Measurements from ENCODE around the gene BRAF.
"Not testable (repeated sequence)": the region's sequence is repeated elsewhere in the genome, so short reads cannot be mapped to it uniquely, and the experiment has no call there.

The BRAF gene

GRCh38 chr7:140696680-140697446, 227.9 kb downstream of the BRAF start, which contains the start of gene NDUFB2:
NDUFB2 (plus strand) TSS chr7:140696708; CDS start chr7:140696745, 37 bp downstream.
- Histone ChIP-seq H3K36me3 (ENCODE audit: insufficient read depth, low read depth, low read length) (no peaks in the 10 kb centered on the region), H3K4me3 (ENCODE audit: low read length) (peak within 1 kb of the TSS; percentile 93), H3K27ac (ENCODE audit: low read length) (peak within 1 kb of the TSS; percentile 75), H3K27me3 (ENCODE audit: insufficient read depth, low read length) (no peaks in the 10 kb centered on the region), H3K9ac (ENCODE audit: low read depth, low read length) (peak within 1 kb of the TSS; percentile 88), H3K4me1 (ENCODE audit: insufficient read depth, low read length) (peaks cover 7% of the 10 kb centered on the region; the same call in 1 of the 2 replicates), H3K9me3 (ENCODE audit: insufficient read depth, low read depth, low read length) (no peaks in the 10 kb centered on the region)

- peaks cover 7% of the 10 kb centered on the region; the same call in 1 of the 2 replicates for H3K4me1 ChIP-seq (ENCODE audit: insufficient read depth, low read length)
- peak overlapping the region; percentile 75 for H3K27ac ChIP-seq (ENCODE audit: low read length)
- peak overlapping the region; percentile 88 for H3K9ac ChIP-seq (ENCODE audit: low read depth, low read length)
- H3K36me3 ChIP-seq (ENCODE audit: insufficient read depth, low read depth, low read length), result no peaks in the 10 kb centered on the region
- H3K9me3 ChIP-seq (ENCODE audit: insufficient read depth, low read depth, low read length), result no peaks in the 10 kb centered on the region
- no peaks in the 10 kb centered on the region for H3K27me3 ChIP-seq (ENCODE audit: insufficient read depth, low read length)
- peak overlapping the region; percentile 93 for H3K4me3 ChIP-seq (ENCODE audit: low read length)
Measured at GRCh38 chr7:140696024-140696679, 228.6 kb downstream of the BRAF start.

- Histone ChIP-seq H3K9me3 (ENCODE audit: insufficient read depth, low read depth, low read length) (no peaks in the 10 kb centered on the region), H3K27ac (ENCODE audit: low read length) (no peak overlapping the region), H3K9ac (ENCODE audit: low read depth, low read length) (no peak overlapping the region), H3K4me1 (ENCODE audit: insufficient read depth, low read length) (peaks cover 7% of the 10 kb centered on the region; the same call in 1 of the 2 replicates), H3K36me3 (ENCODE audit: insufficient read depth, low read depth, low read length) (no peaks in the 10 kb centered on the region), H3K4me3 (ENCODE audit: low read length) (no peak overlapping the region), H3K27me3 (ENCODE audit: insufficient read depth, low read length) (no peaks in the 10 kb centered on the region)
Measured at GRCh38 chr7:140695381-140695780, 229.3 kb downstream of the BRAF start.

DNA sequence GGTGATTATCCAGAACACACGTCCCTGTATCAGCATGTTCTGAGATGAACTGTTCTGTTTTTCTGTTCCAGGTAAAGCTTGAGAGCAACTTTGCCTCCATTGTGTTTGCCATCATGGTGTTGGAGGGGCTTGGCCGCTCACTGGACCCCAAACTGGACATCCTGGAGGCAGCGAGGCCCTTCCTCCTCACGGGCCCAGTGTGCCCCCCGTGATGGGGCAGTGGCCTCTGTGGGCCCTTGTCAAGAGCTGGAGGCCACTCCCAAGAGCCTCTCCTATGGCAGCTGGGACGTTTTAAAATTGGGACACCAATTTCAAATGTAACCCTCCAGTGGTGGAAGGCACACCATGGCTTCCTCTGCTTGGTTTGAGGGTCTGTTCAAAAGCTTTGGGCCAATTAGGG, 230.1 kb downstream of the BRAF start:
- Histone ChIP-seq H3K4me1 (ENCODE audit: insufficient read depth, low read length) (peaks cover 7% of the 10 kb centered on the region; the same call in 1 of the 2 replicates), H3K9me3 (ENCODE audit: insufficient read depth, low read depth, low read length) (no peaks in the 10 kb centered on the region), H3K27me3 (ENCODE audit: insufficient read depth, low read length) (no peaks in the 10 kb centered on the region), H3K9ac (ENCODE audit: low read depth, low read length) (no peak overlapping the region), H3K36me3 (ENCODE audit: insufficient read depth, low read depth, low read length) (no peaks in the 10 kb centered on the region), H3K27ac (ENCODE audit: low read length) (no peak overlapping the region), H3K4me3 (ENCODE audit: low read length) (no peak overlapping the region)

- H3K36me3 ChIP-seq (ENCODE audit: insufficient read depth, low read depth, low read length); H3K27ac ChIP-seq (ENCODE audit: low read length); H3K4me3 ChIP-seq (ENCODE audit: low read length); H3K9me3 ChIP-seq (ENCODE audit: insufficient read depth, low read depth, low read length); H3K4me1 ChIP-seq (ENCODE audit: insufficient read depth, low read length); H3K27me3 ChIP-seq (ENCODE audit: insufficient read depth, low read length); H3K9ac ChIP-seq (ENCODE audit: low read depth, low read length): not testable (repeated sequence)
Measured at GRCh38 chr7:140693849-140694248, 230.9 kb downstream of the BRAF start.

DNA sequence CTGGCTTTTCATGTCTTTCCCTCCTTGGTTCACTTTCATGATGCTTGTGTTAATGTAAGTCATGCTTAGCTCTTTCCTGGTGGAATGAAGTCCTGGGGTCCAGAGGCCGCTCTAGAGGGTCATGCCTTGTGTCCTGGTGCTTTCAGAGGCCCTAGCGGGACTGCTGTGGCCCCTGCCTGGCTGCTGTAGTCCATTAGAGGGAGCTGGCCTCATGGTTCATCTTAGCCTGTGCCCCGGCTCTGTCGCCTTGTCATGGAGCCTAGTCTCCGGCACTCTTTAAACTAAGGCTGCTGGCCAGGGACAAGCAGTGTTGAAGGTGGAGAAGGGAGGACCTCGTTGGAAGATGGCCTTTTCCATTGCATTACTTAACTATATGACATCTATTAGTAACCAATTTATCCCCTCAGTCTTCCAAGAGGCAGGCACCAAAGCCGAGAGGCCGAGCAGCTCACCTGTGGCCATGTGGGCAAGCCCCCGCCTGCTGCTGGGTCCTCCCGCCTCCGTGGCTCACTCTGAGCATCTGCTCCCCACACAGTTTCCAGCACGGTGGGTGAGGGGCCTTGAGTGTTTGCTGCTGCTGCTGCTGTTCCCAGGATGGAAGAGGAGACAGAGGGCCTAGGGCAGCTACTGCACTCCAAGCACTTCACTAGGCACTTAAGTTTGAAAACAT, 233.2 kb downstream of the BRAF start:
- no peak overlapping the region for H3K27ac ChIP-seq (ENCODE audit: low read length)
- no peaks in the 10 kb centered on the region for H3K27me3 ChIP-seq (ENCODE audit: insufficient read depth, low read length)
- no peaks in the 10 kb centered on the region for H3K9me3 ChIP-seq (ENCODE audit: insufficient read depth, low read depth, low read length)
- peaks cover 7% of the 10 kb centered on the region; the same call in 1 of the 2 replicates for H3K4me1 ChIP-seq (ENCODE audit: insufficient read depth, low read length)
- no peak overlapping the region for H3K4me3 ChIP-seq (ENCODE audit: low read length)
- H3K36me3 ChIP-seq (ENCODE audit: insufficient read depth, low read depth, low read length), result no peaks in the 10 kb centered on the region
- H3K9ac ChIP-seq (ENCODE audit: low read depth, low read length), result no peak overlapping the region

GRCh38 chr7:140689199-140690152, 235.3 kb downstream of the BRAF start:
- Histone ChIP-seq H3K27me3 (ENCODE audit: insufficient read depth, low read length) (no peaks in the 10 kb centered on the region), H3K4me3 (ENCODE audit: low read length) (no peak overlapping the region), H3K27ac (ENCODE audit: low read length) (no peak overlapping the region), H3K9ac (ENCODE audit: low read depth, low read length) (no peak overlapping the region), H3K9me3 (ENCODE audit: insufficient read depth, low read depth, low read length) (no peaks in the 10 kb centered on the region), H3K36me3 (ENCODE audit: insufficient read depth, low read depth, low read length) (no peaks in the 10 kb centered on the region), H3K4me1 (ENCODE audit: insufficient read depth, low read length) (no peaks in the 10 kb centered on the region)

DNA sequence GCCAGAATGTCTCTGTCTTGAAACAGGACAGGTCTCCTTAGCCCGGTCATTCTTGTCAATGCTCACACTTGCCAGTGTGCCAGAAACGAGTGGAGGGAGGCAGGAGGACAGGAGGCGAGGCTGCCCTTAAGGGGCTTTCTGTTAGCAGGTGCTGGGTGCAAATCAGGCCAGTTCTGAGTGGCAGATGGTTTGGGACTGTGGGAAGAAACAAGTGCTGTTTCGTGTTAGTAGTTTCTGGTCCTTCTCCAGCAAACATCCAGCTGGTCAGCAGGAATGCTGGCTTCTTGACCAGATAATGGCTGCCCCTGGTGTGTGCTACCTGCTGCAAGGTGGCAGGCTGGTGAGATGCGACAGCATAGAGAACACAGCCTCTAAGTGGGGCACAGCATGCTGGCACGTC, 236.4 kb downstream of the BRAF start:
- Histone ChIP-seq H3K9me3 (ENCODE audit: insufficient read depth, low read depth, low read length) (no peaks in the 10 kb centered on the region), H3K27ac (ENCODE audit: low read length) (no peak overlapping the region), H3K36me3 (ENCODE audit: insufficient read depth, low read depth, low read length) (no peaks in the 10 kb centered on the region), H3K9ac (ENCODE audit: low read depth, low read length) (no peak overlapping the region), H3K4me3 (ENCODE audit: low read length) (no peak overlapping the region), H3K27me3 (ENCODE audit: insufficient read depth, low read length) (no peaks in the 10 kb centered on the region), H3K4me1 (ENCODE audit: insufficient read depth, low read length) (no peaks in the 10 kb centered on the region)

DNA sequence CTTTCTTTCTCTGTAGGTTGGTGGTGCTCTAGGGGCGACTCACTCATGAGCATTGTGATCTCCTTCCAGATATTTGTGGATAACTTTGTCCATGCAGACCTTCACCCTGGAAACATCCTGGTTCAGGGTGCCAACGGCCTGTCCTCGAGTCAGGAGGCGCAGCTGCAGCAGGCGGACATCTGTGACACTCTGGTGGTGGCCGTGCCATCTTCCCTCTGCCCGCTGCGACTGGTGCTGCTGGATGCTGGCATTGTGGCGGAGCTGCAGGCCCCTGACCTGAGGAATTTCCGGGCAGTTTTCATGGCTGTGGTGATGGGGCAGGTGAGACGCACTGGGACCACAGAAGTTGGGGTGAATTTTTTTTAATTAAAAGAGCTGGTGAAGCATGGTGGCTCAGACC, 237.8 kb downstream of the BRAF start:
- H3K4me3 ChIP-seq (ENCODE audit: low read length), result no peak overlapping the region
- H3K36me3 ChIP-seq (ENCODE audit: insufficient read depth, low read depth, low read length), result no peaks in the 10 kb centered on the region
- H3K4me1 ChIP-seq (ENCODE audit: insufficient read depth, low read length), result no peaks in the 10 kb centered on the region
- H3K27ac ChIP-seq (ENCODE audit: low read length), result no peak overlapping the region
- no peaks in the 10 kb centered on the region for H3K9me3 ChIP-seq (ENCODE audit: insufficient read depth, low read depth, low read length)
- H3K9ac ChIP-seq (ENCODE audit: low read depth, low read length), result no peak overlapping the region
- no peaks in the 10 kb centered on the region for H3K27me3 ChIP-seq (ENCODE audit: insufficient read depth, low read length)

DNA sequence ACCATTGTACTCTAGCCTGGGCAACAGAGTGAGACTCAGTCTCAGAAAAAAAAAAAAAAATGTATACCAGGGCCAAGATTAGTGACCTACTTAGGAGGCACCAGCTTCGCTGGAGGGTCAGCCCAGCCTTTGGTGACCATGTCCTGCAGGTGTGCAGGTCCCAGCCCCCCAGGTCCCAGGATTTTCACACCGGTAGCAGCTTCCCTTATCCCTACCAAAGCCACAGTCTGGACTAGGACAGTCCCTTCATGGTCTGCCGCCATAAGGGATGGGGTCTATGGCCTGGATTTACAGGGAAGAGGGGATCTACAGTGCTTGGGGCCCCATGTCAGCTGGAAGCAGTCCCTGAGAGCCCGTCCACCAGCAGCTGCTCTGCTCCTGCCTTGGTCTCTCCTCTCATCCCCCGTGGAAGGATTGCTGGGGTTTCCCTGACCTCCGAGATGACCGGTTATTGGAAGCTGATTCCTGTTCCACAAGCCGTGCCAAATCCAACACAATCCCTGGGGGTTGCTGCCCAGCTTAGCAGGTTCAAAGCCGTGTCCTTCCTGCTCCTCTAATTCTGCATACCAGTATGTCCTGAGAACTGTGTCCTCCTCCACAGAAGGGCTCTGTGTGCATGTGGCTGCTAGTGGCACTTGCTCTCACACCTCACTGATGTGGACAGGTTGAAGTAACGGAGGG, 239.2 kb downstream of the BRAF start:
- H3K27ac ChIP-seq (ENCODE audit: low read length), result no peak overlapping the region
- H3K36me3 ChIP-seq (ENCODE audit: insufficient read depth, low read depth, low read length), result no peaks in the 10 kb centered on the region
- H3K9me3 ChIP-seq (ENCODE audit: insufficient read depth, low read depth, low read length), result no peaks in the 10 kb centered on the region
- no peaks in the 10 kb centered on the region for H3K4me1 ChIP-seq (ENCODE audit: insufficient read depth, low read length)
- H3K9ac ChIP-seq (ENCODE audit: low read depth, low read length), result no peak overlapping the region
- no peak overlapping the region for H3K4me3 ChIP-seq (ENCODE audit: low read length)
- H3K27me3 ChIP-seq (ENCODE audit: insufficient read depth, low read length), result no peaks in the 10 kb centered on the region

Data from iPS-20b (cell line).